CD4-positive, alpha-beta T cell treated with Interleukin-12 subunit alpha and Interleukin-12 subunit beta, for 1 hour (primary cell): ENCODE measurements around the gene GFRA1.

ENCODE experiments used
- DNase-seq: peaks from one replicate; pipeline ENCODE4 v3.0.0-alpha.2; 2020

Gene GFRA1

GRCh38 chr10:116121640-116122525 is 151.1 kb downstream of the GFRA1 start:
- no peak for DNase-seq

- no peak for DNase-seq
These were observed 152.1 kb downstream of the GFRA1 start for GRCh38 chr10:116120688-116121455.

- DNase-seq, result no peak
These were observed 154.2 kb downstream of the GFRA1 start for GRCh38 chr10:116118847-116119246.

- no peak for DNase-seq
These were observed 157.2 kb downstream of the GFRA1 start for GRCh38 chr10:116115797-116116196.

- DNase-seq, result no peak
These were observed 157.9 kb downstream of the GFRA1 start for GRCh38 chr10:116115036-116115641.

- no peak for DNase-seq
These were observed 159.1 kb downstream of the GFRA1 start for GRCh38 chr10:116113721-116114501.

- DNase-seq, result no peak
These were observed 160.5 kb downstream of the GFRA1 start for GRCh38 chr10:116112232-116113231.

GRCh38 chr10:116111483-116112095 is 161.4 kb downstream of the GFRA1 start:
- no peak for DNase-seq

- DNase-seq, result no peak
These were observed 162.3 kb downstream of the GFRA1 start for GRCh38 chr10:116110736-116111135.

GRCh38 chr10:116109881-116110280 is 163.1 kb downstream of the GFRA1 start:
- no peak for DNase-seq

GRCh38 chr10:116109481-116109880 is 163.5 kb downstream of the GFRA1 start:
- DNase-seq, result no peak

- DNase-seq, result no peak
These were observed 164.9 kb downstream of the GFRA1 start for GRCh38 chr10:116108095-116108494.

GRCh38 chr10:116106611-116107010 is 166.4 kb downstream of the GFRA1 start:
- no peak for DNase-seq

GRCh38 chr10:116105264-116105663 is 167.7 kb downstream of the GFRA1 start:
- no peak for DNase-seq

GRCh38 chr10:116104210-116104932 is 168.6 kb downstream of the GFRA1 start:
- no peak for DNase-seq

- DNase-seq, result no peak
These were observed 169.3 kb downstream of the GFRA1 start for GRCh38 chr10:116103668-116104067.

GRCh38 chr10:116101616-116102315 is 171.2 kb downstream of the GFRA1 start:
- no peak for DNase-seq

GRCh38 chr10:116100984-116101383 is 172.0 kb downstream of the GFRA1 start:
- no peak for DNase-seq

GRCh38 chr10:116099023-116099420 is 174.0 kb downstream of the GFRA1 start:
- no peak for DNase-seq
